ENCODE data around the gene CX3CL1.

DNA sequence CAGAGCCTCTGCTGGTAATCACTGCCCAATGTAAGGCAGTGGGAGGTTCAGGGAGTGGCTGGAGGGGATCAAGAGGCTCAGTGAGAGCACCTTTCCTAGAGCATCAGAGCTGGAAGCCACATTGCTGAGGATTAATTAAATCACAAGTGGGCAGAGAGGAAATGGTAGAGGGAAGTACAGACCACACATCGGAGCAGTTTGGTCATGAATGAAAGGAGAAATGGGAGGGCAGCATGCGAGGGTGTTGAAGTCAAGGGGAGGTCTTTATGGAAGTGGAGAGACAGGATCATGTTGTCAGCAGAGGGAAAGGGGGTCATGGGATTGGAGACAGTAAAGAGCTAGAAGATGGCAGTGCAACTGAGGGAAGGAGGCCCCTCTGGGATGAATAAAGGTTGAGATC, 34.6 kb downstream of the CX3CL1 start:
- TF ChIP-seq, protein P1, sequence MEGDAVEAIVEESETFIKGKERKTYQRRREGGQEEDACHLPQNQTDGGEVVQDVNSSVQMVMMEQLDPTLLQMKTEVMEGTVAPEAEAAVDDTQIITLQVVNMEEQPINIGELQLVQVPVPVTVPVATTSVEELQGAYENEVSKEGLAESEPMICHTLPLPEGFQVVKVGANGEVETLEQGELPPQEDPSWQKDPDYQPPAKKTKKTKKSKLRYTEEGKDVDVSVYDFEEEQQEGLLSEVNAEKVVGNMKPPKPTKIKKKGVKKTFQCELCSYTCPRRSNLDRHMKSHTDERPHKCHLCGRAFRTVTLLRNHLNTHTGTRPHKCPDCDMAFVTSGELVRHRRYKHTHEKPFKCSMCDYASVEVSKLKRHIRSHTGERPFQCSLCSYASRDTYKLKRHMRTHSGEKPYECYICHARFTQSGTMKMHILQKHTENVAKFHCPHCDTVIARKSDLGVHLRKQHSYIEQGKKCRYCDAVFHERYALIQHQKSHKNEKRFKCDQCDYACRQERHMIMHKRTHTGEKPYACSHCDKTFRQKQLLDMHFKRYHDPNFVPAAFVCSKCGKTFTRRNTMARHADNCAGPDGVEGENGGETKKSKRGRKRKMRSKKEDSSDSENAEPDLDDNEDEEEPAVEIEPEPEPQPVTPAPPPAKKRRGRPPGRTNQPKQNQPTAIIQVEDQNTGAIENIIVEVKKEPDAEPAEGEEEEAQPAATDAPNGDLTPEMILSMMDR (conservative IDR thresholded peaks at IDR 0.05; ENCODE audit: low read length), result no peak
- no peak for TF ChIP-seq EZH2phosphoT487 (IDR thresholded peaks at IDR 0.05; ENCODE audit: borderline replicate concordance, low read depth, low read length)

Measured in OCI-LY7 (cell line).